ENCODE measurements around the gene UGT1A4. TPM values are rescaled to one million over a fixed set of nuclear protein-coding genes. Genes with fewer than 3 reads are reported as not detected.

UGT1A4 gene
- total RNA-seq, 1 donor from 2014 or later = not detected

DNA sequence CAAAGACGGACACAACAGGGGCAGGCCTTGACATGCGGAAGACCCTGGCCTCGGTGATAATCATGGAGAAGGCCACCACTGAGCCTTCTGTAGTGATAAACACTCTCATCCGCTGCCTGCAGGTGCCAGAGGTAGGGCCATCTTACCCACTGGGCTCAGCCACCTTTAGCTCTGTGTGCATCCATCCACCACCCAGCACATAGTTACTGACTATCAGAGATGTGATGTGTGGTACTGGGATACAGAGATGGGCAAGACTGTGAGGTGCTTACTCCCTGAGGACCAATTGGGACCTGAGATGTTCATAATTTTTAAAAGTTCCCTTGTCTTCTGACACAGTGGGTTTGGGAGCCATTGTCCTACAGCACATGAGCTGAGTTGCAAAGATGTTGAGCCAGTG lies 61.2 kb downstream of the UGT1A4 start:
- no peak for DNase-seq (ENCODE audit: low spot score)

DNA sequence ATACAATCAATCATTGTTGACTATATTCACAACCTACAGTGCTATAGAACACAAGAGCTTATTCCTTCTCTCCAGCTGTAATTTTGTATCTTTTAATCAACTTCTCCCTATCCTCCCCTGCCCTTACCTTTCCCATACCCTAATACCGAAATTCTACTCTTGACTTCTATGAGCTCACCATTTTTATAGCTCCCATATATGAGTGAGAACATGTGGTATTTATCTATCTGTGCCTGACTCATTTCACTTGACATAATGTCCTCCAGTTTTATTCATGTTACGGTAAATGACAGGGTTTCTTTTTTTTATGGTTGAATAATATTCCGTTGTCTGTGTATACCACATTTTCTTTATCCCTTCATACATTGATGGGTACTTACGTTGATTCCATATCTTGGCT lies 62.2 kb downstream of the UGT1A4 start:
- DNase-seq (ENCODE audit: low spot score) = no peak

DNA sequence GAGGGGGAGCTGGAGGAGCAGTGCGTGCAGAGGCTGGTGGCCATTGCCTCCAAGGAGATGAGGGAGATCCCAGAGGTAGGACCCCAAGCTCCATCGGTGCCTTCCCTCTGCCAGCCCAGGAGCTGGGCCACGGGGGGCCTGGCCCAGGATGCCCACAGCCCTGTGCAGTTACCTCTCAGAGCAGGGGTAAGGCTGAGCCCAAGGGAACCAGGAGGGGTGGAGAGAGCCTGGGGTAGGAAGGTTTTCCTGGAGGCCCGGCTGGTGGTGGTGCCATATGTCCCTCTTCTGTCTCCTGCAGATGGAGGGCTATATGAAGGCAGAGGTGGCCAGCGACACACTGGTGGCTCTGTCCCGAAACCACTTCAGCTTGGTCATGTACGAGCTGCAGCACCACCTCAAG lies 71.0 kb downstream of the UGT1A4 start:
- DNase-seq (ENCODE audit: low spot score) = peak; percentile 82

DNA sequence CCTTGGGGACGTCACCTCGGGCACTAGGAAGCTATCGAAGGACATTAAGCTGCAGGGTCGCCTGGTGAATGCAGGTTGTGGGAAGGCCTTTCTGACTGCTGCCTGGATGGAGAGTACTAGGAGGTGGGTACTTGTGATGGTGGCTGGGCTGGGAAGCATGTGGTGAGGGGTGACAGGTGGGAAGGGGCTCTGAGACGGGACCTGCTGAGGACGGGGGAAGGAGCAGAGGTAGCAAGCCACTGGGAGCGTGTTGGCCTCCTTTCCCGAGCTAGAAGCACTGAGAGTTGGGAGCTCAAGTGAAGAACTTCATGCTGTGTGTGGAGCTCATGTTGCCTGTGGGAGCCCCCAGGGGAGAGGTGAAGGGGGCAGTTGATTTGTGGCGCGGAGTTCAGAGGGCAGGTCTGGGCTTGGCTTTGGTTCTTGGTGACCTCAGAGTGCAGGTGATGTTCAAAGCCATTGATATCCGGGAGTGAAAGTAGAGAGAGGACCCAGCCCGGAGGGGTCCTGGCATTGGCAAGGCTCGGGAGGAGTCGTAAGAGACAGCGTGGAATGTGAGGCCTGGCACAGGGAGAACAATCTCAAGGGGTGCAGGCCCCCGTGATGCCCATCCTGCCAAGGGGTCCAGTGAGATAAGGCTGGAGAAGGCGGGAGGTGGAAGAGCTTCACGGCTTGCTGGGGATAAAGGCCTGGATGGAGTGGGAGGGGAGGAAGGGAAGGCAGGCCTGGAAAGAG lies 72.8 kb downstream of the UGT1A4 start:
- DNase-seq (ENCODE audit: low spot score) = peak; percentile 62

DNA sequence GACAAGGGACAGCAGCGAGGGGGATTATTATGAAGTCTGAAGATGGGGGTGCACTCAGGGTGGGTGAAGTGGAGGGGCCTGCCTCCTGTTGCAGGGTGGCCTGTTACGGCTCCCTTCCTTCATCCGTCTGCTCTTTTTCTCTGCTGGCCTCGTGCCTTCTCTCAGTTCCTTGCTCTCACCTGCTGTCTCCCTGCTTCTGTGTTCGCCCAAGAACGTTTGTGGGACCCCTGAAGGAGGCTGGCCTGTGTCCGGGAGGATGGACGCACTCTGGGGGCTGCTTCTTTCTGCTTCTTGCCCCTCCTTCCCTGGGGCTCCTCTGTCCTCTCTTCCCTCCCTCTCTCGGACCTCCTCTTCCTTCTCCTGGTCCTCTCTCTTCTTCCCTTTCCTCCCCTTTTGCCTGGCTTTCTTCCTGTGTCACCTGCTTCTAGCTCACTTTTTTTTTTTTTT lies 73.4 kb downstream of the UGT1A4 start:
- peak; percentile 51 for DNase-seq (ENCODE audit: low spot score)

DNA sequence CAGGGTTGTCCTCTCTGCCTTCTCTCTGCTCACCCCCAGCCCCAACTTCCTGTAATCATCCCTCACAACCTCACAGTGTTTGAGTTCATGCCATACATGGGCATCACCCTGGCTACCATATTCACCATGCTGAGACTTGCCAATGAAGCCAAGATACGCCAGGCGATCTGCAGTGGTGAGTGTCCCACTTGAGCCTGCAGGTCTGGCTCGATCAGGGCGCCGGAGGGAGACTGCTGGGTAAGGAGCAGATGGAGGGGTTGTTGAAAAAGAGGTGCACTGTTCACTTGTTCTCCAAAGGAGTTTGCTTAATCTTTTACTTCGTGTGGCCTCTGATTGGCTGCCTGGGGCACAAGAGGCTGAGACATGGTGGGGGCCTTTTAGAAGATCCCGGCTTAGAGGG lies 74.2 kb downstream of the UGT1A4 start:
- DNase-seq (ENCODE audit: low spot score) = peak; percentile 39

DNA sequence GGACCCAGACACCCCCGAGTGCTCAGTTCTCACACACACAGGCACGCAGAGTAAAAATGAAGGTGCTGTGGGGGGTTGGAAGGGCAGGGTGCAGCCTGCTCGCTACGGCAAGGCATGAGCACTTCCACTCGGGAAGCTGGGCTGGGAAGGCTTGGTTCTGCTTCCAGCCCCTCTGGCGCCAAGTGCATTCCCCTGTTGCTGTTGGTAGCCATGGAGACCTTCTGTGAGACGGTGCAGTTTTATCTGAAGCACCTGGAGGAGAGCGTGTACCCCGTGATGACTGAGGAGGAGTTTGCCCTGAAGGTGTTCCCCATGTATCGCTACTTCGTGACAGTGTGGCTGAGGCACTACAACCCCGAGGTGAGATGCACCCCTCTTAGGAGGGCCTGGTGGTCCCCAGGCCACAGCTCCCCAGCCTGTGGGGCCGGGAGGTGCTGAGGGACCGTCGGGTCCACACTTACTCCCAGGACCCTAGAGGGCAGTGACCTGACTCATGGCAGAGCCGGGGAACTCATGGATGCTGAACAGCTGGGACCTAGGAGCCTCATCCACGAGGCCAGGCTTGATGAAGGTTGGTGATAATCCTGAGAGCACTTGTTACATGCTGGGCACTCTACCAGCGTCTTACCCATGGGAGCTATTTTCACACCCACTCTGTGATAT lies 75.1 kb downstream of the UGT1A4 start:
- peak; percentile 45 for DNase-seq (ENCODE audit: low spot score)

DNA sequence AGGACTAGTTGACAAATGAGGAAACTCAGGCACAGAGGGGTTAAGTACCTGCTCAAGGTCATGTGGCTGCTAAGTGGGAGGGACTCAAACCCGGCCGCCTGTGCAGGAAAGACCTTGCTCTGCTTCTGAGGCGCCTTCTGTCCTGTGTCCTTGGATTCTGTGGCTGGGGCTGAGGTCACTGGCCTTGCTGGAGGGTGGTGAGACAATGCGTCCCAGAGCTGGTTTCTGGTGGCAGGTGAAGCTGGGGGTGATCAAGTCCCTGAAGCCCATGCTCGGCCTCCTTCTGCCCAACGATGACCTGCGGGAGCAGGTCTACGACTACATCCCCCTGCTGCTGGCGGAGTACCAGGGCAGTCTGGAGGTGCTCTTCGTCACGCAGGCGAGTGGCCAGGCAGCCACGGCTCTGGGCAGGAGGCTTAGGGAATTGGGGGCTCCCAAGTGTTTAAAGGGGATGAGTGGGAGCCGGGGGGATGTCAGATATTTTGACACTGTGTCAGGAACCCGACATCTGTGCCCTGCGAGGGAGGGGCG lies 75.7 kb downstream of the UGT1A4 start:
- DNase-seq (ENCODE audit: low spot score) = peak; percentile 82

DNA sequence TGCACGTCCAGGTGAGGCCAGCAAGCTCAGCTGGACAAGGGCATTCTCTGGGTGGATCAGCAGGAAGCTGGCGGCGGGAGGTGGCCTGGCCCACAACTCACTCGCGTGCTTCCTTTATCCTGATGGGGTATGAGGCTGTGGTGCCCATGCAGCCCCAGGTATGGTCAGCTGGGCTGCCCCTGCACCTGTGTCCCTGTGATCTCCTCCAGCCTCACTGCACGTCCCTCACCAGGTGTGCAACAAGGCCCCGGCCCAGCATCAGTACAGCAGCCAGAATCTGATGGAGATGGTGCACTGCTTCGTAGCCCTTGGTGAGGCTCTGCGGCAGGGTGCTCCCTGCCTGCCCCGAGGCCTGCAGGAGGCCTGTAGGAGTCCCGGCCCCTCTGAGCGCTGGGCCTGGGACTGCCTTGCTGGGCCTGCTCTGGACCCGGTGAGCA lies 77.2 kb downstream of the UGT1A4 start:
- DNase-seq (ENCODE audit: low spot score) = peak; percentile 84

DNA sequence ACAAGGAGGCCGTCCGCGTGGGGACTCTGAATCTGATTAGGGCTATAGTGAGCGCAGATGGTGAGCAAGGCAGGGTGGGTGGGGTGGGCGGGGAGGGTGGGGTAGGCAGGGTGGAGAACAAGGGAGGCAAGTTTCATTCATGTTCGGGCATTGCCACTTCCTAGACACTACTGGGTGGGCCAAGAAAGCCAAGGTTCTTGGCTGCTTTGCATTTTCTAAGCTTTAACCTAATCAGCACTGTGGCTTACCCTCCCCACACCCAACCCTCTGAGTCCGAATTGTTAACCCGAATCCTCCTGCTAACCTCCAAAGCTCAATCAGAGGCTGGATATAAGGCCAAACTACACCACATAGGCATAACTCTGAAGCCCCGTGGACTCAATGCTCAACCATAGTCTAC lies 77.7 kb downstream of the UGT1A4 start:
- peak; percentile 22 for DNase-seq (ENCODE audit: low spot score)

DNA sequence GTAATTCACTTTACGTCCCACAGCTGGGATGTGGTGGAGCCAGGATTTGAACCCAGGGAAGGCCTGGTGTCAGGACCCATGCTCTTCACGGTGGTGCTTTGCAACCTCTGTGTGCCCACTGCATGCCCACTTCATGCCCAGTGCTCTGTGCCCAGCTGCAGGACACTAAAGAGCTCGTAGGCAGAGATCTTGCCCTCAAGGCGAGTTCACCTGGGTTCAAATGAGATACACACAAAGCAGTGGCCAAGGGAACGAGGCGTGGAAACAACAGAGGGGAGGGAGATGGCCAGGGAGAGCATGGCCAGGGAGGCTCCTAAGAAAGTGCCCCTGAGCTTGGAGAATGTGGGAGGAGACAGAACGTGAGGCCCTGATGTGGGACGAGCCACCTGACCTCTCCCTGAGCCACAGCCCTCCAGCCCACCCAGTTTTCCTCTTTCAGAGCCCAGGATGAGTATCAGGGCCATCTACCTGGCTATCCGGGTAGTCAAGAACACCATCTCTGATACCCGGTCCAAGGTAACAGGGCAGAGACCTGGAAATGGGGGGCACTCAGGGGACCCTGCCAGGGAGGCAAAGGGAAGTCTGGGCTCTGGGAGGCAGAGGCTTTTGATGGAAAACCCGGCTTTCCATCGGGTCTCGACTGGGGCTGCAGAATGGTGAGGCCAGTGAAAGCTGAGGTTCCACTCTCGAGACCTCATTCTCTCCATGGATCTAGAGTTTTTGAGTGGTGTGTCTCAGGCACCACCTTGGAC lies 80.0 kb downstream of the UGT1A4 start:
- DNase-seq (ENCODE audit: low spot score) = peak; percentile 79

DNA sequence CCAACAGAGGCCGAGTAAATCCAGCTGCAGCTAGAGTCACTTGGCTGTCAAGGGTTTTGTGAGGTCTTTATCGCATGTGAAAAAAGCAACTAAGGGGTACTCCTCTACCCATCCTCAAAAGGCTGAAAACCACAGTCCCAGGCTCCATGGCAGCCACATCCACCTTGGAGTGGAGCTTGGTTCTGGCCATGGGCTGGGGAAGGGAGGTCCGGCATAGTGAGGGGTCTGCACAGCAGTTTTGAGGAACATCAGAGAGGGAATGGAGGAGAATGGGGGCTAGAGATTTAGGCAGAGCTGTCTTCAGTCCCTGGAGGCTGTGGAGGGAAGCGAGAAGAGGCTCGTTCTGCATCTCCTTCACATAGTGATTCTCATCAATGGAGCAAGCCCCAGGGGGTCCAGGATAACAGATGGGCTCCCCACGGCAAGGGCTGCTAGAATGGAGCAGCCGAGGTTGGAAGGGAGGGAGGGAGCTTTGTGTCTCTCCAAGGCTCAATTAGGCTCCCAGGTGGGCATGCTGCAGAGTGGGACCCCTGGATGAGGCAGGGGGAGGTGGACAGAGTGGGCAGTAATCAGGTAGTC lies 80.6 kb downstream of the UGT1A4 start:
- DNase-seq (ENCODE audit: low spot score) = peak; percentile 37

DNA sequence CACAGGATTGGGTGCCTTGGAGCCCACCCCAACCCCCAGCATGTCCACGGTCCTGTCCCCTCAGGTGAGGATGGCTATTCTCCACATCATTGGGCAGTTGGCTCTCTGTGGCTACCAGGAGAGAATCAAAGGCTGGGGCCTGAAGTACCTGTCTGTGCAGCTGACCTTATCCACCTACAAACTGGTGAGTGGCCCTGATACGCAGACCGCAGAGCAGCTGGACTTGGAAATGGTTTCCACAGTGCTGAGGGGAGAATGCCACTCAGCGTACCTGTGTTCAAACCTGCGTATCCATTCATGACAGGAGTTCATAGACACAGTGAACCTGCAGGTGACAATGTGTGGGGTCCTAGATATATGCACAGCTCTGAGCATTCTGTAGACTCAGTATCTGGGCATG lies 81.2 kb downstream of the UGT1A4 start:
- peak; percentile 28 for DNase-seq (ENCODE audit: low spot score)

DNA sequence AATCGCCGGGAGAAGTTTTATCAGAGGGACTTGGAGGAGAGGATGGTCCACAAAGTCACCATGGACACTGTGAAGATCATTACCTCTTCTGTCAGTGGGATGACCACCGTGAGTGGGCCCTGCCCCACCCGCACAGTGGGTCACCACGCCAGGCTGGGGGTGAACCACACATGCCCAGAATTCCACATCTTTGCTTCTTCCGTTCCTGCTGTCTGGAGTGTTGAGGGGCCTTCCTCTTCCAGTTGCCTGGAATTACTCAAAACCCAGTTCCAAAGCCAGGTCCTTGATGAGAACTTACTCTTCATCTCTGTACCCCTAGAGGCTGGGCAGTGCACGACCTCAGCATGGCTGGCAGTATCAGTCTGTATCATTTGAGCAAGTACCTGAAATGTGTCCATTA lies 81.7 kb downstream of the UGT1A4 start:
- DNase-seq (ENCODE audit: low spot score) = peak; percentile 53

DNA sequence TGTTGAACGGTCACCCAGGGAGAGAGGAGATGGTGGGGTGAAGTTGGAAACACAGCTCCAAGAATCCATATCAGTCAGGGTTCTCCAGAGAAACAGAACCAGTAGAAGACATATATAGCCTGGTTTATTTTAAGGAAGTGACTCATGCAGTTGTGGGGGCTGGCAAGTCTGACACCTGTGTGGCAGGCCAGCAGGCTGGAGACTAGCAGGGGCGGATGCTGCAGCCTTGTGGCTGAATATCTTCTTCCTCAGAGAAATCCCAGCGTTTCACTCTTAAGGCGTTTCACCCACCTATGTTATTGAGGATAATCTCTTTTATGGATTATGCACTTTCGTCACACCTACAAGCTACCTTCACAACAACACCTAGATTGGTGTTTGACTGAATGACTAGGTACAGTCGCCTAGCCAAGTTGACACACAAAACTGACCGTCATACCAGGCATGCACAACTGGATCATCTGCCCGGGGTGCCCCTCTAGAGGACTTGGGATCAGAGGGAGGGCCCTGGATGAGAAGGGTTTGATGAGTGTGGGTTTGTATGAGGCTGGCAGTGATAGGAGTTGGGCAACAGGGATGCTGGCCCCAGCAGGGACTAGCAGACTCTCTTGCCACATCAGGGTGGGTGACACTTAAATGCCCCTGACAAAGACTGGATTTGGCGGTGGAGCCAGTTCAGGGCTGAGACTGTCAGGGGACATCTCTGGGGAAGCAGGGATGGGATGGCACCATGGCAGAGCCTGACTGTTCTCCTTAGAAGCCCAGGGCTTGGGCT lies 83.0 kb downstream of the UGT1A4 start:
- peak; percentile 76 for DNase-seq (ENCODE audit: low spot score)

DNA sequence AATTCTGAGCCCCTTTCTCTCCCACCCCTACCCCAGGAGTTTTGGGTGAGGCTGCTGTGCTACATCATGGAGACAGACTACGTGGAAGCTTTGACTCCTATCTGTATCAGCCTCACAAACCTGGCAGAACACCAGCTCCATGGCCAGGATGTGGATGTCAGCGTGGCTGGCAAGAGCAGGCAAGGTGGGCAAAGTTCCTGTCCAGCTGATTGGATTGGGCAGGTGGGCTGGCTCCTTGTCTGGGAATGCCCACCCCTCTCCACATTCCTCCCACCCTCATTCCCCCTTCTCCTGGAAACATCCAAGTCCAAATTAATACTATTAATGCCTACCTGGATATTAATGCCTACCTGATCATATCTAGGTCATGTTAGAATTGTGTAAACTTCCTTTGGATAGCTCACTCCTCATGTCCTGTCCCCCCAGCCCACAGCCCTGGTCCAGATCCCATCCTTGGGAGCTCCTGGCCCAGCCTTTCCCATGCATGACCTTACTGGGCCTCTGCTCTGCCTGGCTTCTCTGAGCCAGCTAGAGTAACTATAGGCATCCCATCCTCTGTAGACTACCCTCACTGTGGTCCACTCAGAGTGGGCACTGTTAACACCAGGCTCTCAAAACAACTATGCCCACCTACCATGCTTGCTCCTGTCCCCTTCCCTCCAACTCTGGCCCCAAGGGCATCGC lies 83.7 kb downstream of the UGT1A4 start:
- peak; percentile 53 for DNase-seq (ENCODE audit: low spot score)

DNA sequence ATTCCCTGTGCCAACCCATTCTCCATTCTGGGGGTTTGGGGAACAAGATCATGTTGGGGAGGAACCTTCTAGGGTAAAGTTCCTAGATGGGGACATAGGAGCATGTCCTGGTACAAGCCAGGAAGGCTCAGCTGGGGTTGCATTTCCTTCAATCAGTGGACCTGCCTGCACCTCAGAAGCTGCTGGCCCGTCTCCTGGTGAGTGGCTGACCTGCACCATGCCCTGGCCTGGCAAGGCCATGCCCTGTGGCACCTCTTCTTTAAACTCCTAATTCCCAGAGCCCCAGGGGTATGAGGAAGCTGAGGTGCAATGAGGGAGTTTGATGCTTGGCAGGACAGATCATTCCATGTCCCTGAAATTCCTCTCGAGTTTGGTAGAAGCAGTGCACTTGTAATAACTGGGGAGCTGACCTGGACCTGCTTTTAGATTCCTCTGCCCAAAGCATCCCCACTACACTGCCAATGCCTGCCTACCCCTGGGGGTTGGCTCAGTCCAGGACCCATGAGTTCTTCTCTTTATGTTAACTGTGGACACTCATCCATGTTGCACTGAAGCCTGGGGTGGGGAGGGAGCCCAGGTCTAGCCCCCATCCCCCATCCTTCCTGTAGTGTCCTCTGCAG lies 84.9 kb downstream of the UGT1A4 start:
- peak; percentile 55 for DNase-seq (ENCODE audit: low spot score)

DNA sequence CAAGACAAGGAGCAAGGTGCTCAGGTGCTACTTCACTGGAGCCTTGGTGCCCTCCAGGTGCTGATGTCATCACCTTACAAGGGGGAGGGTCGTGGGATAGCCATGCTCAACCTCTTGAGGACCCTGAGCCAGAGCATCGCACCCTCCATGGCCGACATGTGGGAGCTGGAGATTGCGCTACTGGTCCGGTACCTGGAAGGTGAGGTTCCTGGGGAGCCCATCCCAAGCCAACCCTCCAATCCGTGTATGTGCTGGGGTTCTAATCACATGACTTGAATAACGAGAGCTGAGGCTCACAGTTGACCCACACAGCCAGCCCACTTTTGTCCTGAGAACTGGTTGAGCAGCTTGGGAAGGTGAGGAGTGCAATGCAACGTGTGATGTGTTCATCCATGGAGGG lies 85.5 kb downstream of the UGT1A4 start:
- peak; percentile 55 for DNase-seq (ENCODE audit: low spot score)

DNA sequence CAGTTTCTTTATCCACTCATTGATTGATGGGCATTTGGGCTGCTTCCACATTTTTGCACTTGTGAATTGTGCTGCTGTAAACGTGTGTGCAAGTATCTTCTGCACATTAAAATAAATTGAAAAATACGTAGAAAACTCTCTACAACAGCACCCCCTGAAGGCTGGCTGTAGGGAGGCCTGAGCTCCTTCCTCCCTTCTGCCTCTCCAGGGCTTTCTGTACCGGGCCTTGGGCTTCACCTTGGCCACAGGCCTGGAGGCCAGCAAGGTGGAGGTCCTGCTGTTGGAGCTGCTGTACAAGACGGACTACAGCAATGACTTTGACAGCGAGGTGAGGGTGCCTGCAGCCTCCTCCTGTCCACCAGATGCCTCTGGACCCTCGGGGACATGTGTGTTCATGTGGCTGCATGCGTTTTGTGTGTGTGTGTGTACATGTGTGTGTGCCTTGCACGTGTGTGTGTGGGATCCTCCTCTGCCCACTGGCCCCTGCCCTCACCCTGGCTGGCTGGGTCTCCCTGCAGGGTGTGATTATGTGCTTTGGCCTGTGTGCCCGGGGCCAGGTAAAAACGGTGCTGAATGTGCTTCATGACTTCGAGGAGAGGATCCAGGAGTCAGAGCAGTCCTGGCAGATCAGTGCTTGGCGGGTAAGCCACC lies 88.8 kb downstream of the UGT1A4 start:
- DNase-seq (ENCODE audit: low spot score) = peak; percentile 73

All from mesenteric fat pad (tissue), 1 donor.